Astrocyte of the cerebellum (primary cell): ENCODE results near the gene TUBAL3.

Experiments
- DNase-seq: peaks from one replicate; pipeline ENCODE4 v3.0.0-alpha.2; 2011; ENCODE audit warnings: low read depth
- H3K4me3 ChIP-seq: 2 replicates; pipeline ENCODE4 v1.5.1; 2011; ENCODE audit warnings: mild to moderate bottlenecking, low read depth, low read length, moderate library complexity
- CTCF ChIP-seq: IDR thresholded peaks from 2 replicates; pipeline ENCODE4 v1.5.1; 2012; ENCODE audit warnings: low read length, low read depth, moderate library complexity, mild to moderate bottlenecking; ENCODE audit errors: missing control alignments
- in situ Hi-C: cut with HindIII; loops from 2 replicates; pipeline ENCODE4 v1.10.0; 2017; ENCODE audit warnings: low sequenced_read_pairs

Gene TUBAL3

GRCh38 chr10:5373307-5373706 lies 31.3 kb downstream of the TUBAL3 start:
- no peak overlapping the region for H3K4me3 ChIP-seq
- no peak for TF ChIP-seq CTCF
- DNase-seq: no peak
- in situ Hi-C loops: no loop called here

- H3K4me3 ChIP-seq: no peak overlapping the region
- TF ChIP-seq CTCF: no peak
- in situ Hi-C loops: no loop called here
- no peak for DNase-seq
Observed at GRCh38 chr10:5370493-5371352, 33.9 kb downstream of the TUBAL3 start.

- no peak overlapping the region for H3K4me3 ChIP-seq
- in situ Hi-C loops: no loop called here
- no peak for TF ChIP-seq CTCF
- no peak for DNase-seq
Observed at GRCh38 chr10:5369362-5370158, 35.1 kb downstream of the TUBAL3 start.

- in situ Hi-C loops: no loop called here
- no peak for TF ChIP-seq CTCF
- no peak overlapping the region for H3K4me3 ChIP-seq
- DNase-seq: no peak
Observed at GRCh38 chr10:5365928-5366327, 38.7 kb downstream of the TUBAL3 start.

GRCh38 chr10:5364890-5365338 lies 39.7 kb downstream of the TUBAL3 start, which contains the start of gene UCN3:
Gene UCN3, plus strand, starts transcription at chr10:5364966. Its CDS starts 8,755 bp downstream, at chr10:5373721.
- H3K4me3 ChIP-seq: no peak within 1 kb of the TSS
- no peak for DNase-seq
- TF ChIP-seq CTCF: no peak
- in situ Hi-C loops: no loop called here

GRCh38 chr10:5364374-5364773 lies 40.3 kb downstream of the TUBAL3 start:
- H3K4me3 ChIP-seq: no peak overlapping the region
- in situ Hi-C loops: no loop called here
- DNase-seq: no peak
- no peak for TF ChIP-seq CTCF
